Measurements from ENCODE around the gene WNT3.

DNA sequence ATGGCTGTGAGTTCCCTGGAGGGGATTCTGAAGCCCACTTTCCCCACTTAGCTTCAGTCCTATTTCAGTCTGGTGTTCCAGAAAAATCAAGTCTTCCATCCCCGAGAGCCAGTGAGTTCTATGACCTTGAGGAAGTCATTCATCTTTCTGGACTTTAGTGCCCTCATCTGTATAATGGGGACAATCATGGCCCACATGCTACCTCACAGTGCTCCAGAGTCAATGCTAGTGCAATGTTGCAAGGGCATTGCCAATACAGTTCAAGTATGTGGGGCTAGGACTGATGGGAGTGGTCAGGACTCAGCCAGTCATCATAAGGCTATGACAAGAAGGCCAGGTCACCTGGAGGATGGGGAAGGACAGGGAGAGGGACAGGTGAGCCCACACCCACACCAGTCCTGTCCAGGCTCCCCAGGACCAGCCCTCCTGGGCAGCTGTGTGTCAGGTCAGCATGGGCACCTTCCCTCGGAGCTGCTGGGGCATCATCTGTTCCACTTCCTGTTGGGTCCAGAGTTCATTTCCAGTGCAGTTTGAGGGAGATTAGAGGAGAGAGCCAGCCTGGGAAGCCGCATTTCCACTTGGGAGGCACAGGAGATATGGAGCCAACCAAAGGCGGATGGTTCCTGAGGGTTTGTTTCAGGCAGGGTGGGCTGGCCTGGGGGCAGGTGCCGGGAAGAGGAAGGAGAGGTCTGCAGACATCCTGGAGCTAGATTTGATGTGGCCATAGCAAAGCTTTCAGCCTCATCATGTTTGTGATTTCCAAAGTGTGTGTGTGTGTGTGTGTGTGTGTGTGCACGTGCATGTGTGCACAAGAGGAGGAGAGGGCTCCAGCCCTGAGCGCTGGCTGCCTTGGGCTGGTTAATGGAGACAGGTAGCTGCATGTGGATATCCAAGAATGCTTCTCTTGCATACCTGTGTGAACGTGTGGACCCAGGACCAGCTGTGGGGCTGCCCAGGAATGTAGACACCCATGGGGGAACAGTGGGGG lies 29.0 kb upstream of the WNT3 start:
- no peak for TF ChIP-seq SP1 (IDR thresholded peaks at IDR 0.05)
- TF ChIP-seq L3MBTL2 (conservative IDR thresholded peaks at IDR 0.05) = no peak
- TF ChIP-seq HDGF (IDR thresholded peaks at IDR 0.05; ENCODE audit: borderline replicate concordance) = no peak
- no peak for TF ChIP-seq ZNF384 (IDR thresholded peaks at IDR 0.05)
- no peak for TF ChIP-seq SUZ12 (IDR thresholded peaks at IDR 0.05)
- TF ChIP-seq FOXM1 (IDR thresholded peaks at IDR 0.05; ENCODE audit: borderline replicate concordance) = no peak
- no peak for TF ChIP-seq NFRKB (IDR thresholded peaks at IDR 0.05)
- no peak for TF ChIP-seq PKNOX1 (IDR thresholded peaks at IDR 0.05)
- TF ChIP-seq BHLHE40 (IDR thresholded peaks at IDR 0.05; ENCODE audit: borderline replicate concordance) = no peak

All from HEK293T (cell line).